Cardiac septum (tissue), 1 donor: ENCODE results near the gene MYORG. TPM values are rescaled to one million over a fixed set of nuclear protein-coding genes. Genes with fewer than 3 reads are reported as not detected.

Experiments used
- total RNA-seq: library from RNA; stranded (reverse); fragmentation: NEBNext Ultra II Directional; extraction: Animal tissue kit (Norgen Biotek cat#: 25700); gene quantifications from one replicate; pipeline ENCODE4 v1.2.1, GENCODE V29; 2021
- donor health status: DM: no; HTN: no; CAD: no.

Gene MYORG
- total RNA-seq, 1 donor from 2014 or later, result 9.7 TPM

Other genes starting within 250 kb of the MYORG start
- 40.6 TPM for gene UBAP1, start 197.9 kb downstream of the MYORG start, total RNA-seq
- gene KIF24, start 47.6 kb downstream of the MYORG start, total RNA-seq, result 0.89 TPM
- 23.0 TPM for gene NUDT2, start 47.3 kb downstream of the MYORG start, total RNA-seq
- gene FAM219A, start 81.7 kb upstream of the MYORG start, total RNA-seq, result 39.1 TPM
- gene DNAI1, start 81.9 kb upstream of the MYORG start, total RNA-seq, result 0.30 TPM
- 1.3 TPM for gene ENHO, start 146.1 kb upstream of the MYORG start, total RNA-seq
- gene CNTFR, start 212.8 kb upstream of the MYORG start, total RNA-seq, result 1.1 TPM
- 39.4 TPM for gene RPP25L, start 235.2 kb upstream of the MYORG start, total RNA-seq
- gene DCTN3, start 243.6 kb upstream of the MYORG start, total RNA-seq, result 101 TPM